Measurements from ENCODE around the gene RMND5B.

DNA sequence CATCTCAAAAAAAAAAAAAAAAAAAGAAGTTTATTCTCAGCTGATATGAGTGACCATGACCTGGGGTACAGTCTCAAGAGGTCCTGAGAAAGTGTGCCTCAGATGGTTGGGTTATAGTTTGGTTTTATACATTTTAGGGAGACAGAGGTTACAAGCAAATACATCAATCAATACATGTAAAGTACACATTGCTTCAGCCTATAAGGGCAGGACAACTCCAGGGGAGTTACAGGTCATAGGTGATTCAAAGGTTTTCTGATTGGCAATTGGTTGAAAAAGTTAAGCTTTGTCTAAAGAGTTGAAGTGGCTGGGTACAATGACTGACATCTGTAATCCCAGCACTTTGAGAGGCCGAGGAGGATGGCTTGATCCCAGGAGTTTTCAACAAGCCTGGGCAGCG, 58.6 kb downstream of the RMND5B start:
- TF ChIP-seq, protein P1, sequence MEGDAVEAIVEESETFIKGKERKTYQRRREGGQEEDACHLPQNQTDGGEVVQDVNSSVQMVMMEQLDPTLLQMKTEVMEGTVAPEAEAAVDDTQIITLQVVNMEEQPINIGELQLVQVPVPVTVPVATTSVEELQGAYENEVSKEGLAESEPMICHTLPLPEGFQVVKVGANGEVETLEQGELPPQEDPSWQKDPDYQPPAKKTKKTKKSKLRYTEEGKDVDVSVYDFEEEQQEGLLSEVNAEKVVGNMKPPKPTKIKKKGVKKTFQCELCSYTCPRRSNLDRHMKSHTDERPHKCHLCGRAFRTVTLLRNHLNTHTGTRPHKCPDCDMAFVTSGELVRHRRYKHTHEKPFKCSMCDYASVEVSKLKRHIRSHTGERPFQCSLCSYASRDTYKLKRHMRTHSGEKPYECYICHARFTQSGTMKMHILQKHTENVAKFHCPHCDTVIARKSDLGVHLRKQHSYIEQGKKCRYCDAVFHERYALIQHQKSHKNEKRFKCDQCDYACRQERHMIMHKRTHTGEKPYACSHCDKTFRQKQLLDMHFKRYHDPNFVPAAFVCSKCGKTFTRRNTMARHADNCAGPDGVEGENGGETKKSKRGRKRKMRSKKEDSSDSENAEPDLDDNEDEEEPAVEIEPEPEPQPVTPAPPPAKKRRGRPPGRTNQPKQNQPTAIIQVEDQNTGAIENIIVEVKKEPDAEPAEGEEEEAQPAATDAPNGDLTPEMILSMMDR (IDR thresholded peaks at IDR 0.05; ENCODE audit: low read length): no peak
- no peak for TF ChIP-seq EZH2phosphoT487 (IDR thresholded peaks at IDR 0.05; ENCODE audit: low read length)
